GM20000 (cell line): Measurements from ENCODE around the gene PLEKHA3.

Experiments used
- DNase-seq: peaks from one replicate; pipeline ENCODE4 v3.0.0; 2012; ENCODE audit warnings: low spot score
- CTCF ChIP-seq: IDR thresholded peaks from 2 replicates; pipeline ENCODE4 v1.5.1; 2012; ENCODE audit warnings: mild to moderate bottlenecking, control low read depth; ENCODE audit errors: extremely low read depth, missing control alignments

Gene PLEKHA3

GRCh38 chr2:178479758-178480226, 465 bp upstream of the PLEKHA3 start:
- TF ChIP-seq CTCF: no peak
- no peak for DNase-seq

GRCh38 chr2:178482437-178482836, 2.2 kb downstream of the PLEKHA3 start:
- DNase-seq: peak; percentile 60

GRCh38 chr2:178484245-178485041, 4.2 kb downstream of the PLEKHA3 start:
- DNase-seq: no peak
- no peak for TF ChIP-seq CTCF

More at GRCh38 chr2:178482437-178482836, 2.2 kb downstream of the PLEKHA3 start:
- TF ChIP-seq CTCF: no peak

- no peak for DNase-seq
- TF ChIP-seq CTCF: no peak
These were observed 5.1 kb downstream of the PLEKHA3 start for GRCh38 chr2:178485356-178485755.

- no peak for DNase-seq
- TF ChIP-seq CTCF: no peak
These were observed 11.4 kb downstream of the PLEKHA3 start for GRCh38 chr2:178491612-178492011.

GRCh38 chr2:178496049-178496448, 15.8 kb downstream of the PLEKHA3 start:
- no peak for TF ChIP-seq CTCF
- no peak for DNase-seq

- DNase-seq: no peak
- TF ChIP-seq CTCF: no peak
These were observed 17.9 kb downstream of the PLEKHA3 start for GRCh38 chr2:178498137-178498536.
